PC-9 (cell line): Measurements from ENCODE around the gene SWI5. TPM values are rescaled to one million over a fixed set of nuclear protein-coding genes. Genes with fewer than 3 reads are reported as not detected.

ENCODE experiments used
- BruUV-seq: library from RNA; stranded (reverse); fragments of 400-500 nt; replicated peaks from 2 replicates; lab custom pipeline; 2021; lab: Mats Ljungman, UMichigan
- CTCF ChIA-PET: fragments of 300-600 bp; sonication (Branson Sonifier 250); formaldehyde crosslinking; loops from one replicate; lab custom pipeline; 2022; ENCODE audit warnings: antibody characterized with exemption; lab: Charles Lee
- POLR2A ChIA-PET: fragments of 300-600 bp; sonication (Branson Sonifier 250); formaldehyde crosslinking; loops from one replicate; lab custom pipeline; 2022; ENCODE audit warnings: antibody characterized with exemption; ENCODE audit not compliant: unreplicated experiment; lab: Charles Lee
- DNase-seq, 2 experiments: peaks; one replicate each; pipeline versions ENCODE4 v3.0.0 to v3.0.0-alpha.2; 2015 to 2022; ENCODE audit warnings: mixed read lengths in 1 of 2
- H2AFZ ChIP-seq: fragments of 200-600 bp; sonication (generic); 2 replicates; pipeline ENCODE4 v1.8.1; 2017; ENCODE audit warnings: antibody characterized with exemption
- H3F3A ChIP-seq: fragments of 200-600 bp; sonication (generic); 2 replicates; pipeline ENCODE4 v1.8.1; 2017; ENCODE audit warnings: antibody characterized with exemption, mild to moderate bottlenecking, low read depth; ENCODE audit not compliant: insufficient read depth
- H3K27ac ChIP-seq: fragments of 200-600 bp; sonication (generic); 2 replicates; pipeline ENCODE4 v1.6.1; 2016; ENCODE audit warnings: mixed run types
- H3K27me3 ChIP-seq: fragments of 200-600 bp; sonication (generic); 2 replicates; pipeline ENCODE4 v1.6.1; 2016; ENCODE audit warnings: low read depth, mixed run types; ENCODE audit not compliant: insufficient read depth
- H3K36me3 ChIP-seq: fragments of 200-600 bp; sonication (generic); 2 replicates; pipeline ENCODE4 v1.6.1; 2016; ENCODE audit warnings: low read depth, mixed run types
- H3K4me1 ChIP-seq: fragments of 200-600 bp; sonication (generic); replicated peaks from 2 replicates; pipeline ENCODE4 v1.6.1; 2016; ENCODE audit warnings: mixed run types; ENCODE audit not compliant: insufficient read depth
- H3K4me2 ChIP-seq: fragments of 200-600 bp; sonication (generic); 2 replicates; pipeline ENCODE4 v1.6.1; 2017; ENCODE audit warnings: mixed run types
- H3K4me3 ChIP-seq: fragments of 200-600 bp; sonication (generic); 2 replicates; pipeline ENCODE4 v1.6.1; 2016; ENCODE audit warnings: mixed run types
- H3K79me2 ChIP-seq: fragments of 200-600 bp; sonication (generic); 2 replicates; pipeline ENCODE4 v1.6.1; 2017; ENCODE audit warnings: low read depth, mixed run types
- H3K9me2 ChIP-seq: fragments of 200-600 bp; sonication (generic); 2 replicates; pipeline ENCODE4 v1.8.1; 2017; ENCODE audit warnings: mild to moderate bottlenecking; ENCODE audit not compliant: insufficient read depth
- H3K9me3 ChIP-seq: fragments of 200-600 bp; sonication (generic); 2 replicates; pipeline ENCODE4 v1.8.1; 2016; ENCODE audit warnings: low read depth; ENCODE audit not compliant: insufficient read depth
- H4K20me1 ChIP-seq: fragments of 200-600 bp; sonication (generic); 2 replicates; pipeline ENCODE4 v1.8.1; 2017; ENCODE audit not compliant: insufficient read depth
- EZH2 ChIP-seq: fragments of 200-600 bp; sonication (generic); IDR thresholded peaks from 2 replicates; pipeline ENCODE4 v1.8.0; 2017; ENCODE audit warnings: antibody characterized with exemption, low read depth
- intact Hi-C: fragments of 100-400 bp; cut with micrococcal nuclease; formaldehyde crosslinking; loops from one replicate; pipeline ENCODE4 v1.10.0; 2022; ENCODE audit not compliant: unreplicated experiment
- total RNA-seq: library from RNA; stranded (reverse); gene quantifications from 2 replicates; pipeline ENCODE4 v1.2.3, GENCODE V29; 2021
- TF ChIP-seq, protein P1 (sequence below): fragments of 200-600 bp; sonication (generic); conservative IDR thresholded peaks from 2 replicates; pipeline ENCODE4 v1.6.1; 2017; ENCODE audit warnings: mixed run types, antibody characterized with exemption, mild to moderate bottlenecking, moderate library complexity

Gene SWI5
- total RNA-seq, 1 experiment from 2014 or later: 86.0 TPM

DNA sequence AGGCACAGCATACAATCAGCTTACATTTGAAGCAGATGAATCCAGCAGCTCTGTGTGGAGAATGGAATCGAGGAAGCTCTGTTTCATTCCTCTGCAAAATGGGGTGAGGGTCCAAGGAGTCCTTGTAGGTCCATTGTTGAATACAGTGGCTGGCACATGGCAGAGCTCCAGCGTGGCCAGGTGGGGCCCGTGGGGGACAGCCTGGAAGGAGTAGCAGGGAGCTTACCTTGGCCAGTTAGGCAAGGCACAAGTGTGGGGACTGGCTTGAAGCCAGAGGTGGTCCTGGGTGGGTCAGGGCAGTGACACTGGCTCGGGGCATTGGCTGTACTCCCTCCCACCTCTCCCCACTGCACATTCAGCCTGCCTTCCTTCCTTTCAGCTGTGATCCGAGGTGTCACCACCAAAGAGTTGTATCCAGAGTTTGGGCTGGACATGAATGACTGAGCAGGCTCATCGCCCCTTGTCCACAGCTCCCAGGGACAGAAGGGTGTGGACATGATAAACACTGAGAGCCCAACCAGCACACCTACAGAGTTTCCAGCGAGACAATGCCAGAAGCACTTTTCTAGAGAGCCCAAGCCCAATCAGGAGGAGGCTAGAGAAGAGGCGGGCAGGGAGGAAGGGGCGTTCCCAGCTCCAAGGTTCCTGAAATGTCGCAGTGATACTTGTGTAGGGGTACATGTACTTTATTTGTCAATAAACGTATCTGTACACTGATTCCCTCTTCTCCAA is 12.4 kb downstream of the SWI5 start:
- Histone ChIP-seq H3K27me3 (no peaks in the 10 kb centered on the region), H3K9me2 (no peaks in the 10 kb centered on the region), H3K4me3 (no peak overlapping the region), H3K9me3 (no peaks in the 10 kb centered on the region), H3K4me2 (no peak overlapping the region), H3K27ac (no peak overlapping the region), H4K20me1 (no peaks in the 10 kb centered on the region), H2AFZ (no peak overlapping the region), H3K36me3 (no peaks in the 10 kb centered on the region), H3K4me1 (no peaks in the 10 kb centered on the region), H3F3A (0 out of 2 replicates have a peak, but pooled peaks cover 6% of the 10 kb centered on the region), H3K79me2 (no peaks in the 10 kb centered on the region)
- DNase-seq: no peak
- TF ChIP-seq, protein P1, sequence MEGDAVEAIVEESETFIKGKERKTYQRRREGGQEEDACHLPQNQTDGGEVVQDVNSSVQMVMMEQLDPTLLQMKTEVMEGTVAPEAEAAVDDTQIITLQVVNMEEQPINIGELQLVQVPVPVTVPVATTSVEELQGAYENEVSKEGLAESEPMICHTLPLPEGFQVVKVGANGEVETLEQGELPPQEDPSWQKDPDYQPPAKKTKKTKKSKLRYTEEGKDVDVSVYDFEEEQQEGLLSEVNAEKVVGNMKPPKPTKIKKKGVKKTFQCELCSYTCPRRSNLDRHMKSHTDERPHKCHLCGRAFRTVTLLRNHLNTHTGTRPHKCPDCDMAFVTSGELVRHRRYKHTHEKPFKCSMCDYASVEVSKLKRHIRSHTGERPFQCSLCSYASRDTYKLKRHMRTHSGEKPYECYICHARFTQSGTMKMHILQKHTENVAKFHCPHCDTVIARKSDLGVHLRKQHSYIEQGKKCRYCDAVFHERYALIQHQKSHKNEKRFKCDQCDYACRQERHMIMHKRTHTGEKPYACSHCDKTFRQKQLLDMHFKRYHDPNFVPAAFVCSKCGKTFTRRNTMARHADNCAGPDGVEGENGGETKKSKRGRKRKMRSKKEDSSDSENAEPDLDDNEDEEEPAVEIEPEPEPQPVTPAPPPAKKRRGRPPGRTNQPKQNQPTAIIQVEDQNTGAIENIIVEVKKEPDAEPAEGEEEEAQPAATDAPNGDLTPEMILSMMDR: no peak
- TF ChIP-seq EZH2: no peak
- intact Hi-C loops: no loop called here
- POLR2A ChIA-PET: interaction anchor here (0.7 kb wide), 1 partner anchor 93 kb away, joined by 3 read pairs; no protein-coding TSS in a partner anchor
- CTCF ChIA-PET: interaction anchor here (0.6 kb wide), 1 partner anchor 291 kb away, joined by 3 read pairs; no protein-coding TSS in a partner anchor
- BruUV-seq: no TSS peak

DNA sequence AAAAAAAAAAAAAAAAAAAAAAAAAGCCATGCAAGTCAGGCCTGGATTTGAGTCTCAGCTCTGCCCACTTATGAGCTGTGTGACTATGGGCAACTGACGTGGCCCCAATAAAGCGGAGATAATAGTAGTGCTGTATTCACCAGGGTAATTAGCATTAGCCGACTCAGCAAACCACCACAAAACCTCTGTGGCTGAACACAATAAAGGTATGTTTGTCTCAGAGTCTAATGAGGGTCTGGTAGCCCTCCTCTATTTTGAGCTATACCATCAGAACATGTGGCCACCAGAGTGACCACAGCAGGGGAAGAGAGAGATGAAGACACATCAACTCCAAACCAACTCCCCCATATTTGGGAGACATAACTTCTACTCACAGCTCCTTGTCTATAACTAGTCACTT is 15.9 kb downstream of the SWI5 start:
- Histone ChIP-seq H4K20me1 (no peaks in the 10 kb centered on the region), H3F3A (peaks cover 19% of the 10 kb centered on the region; the same call in 1 of the 2 replicates), H3K9me3 (no peaks in the 10 kb centered on the region), H2AFZ (no peak overlapping the region), H3K4me1 (peaks cover 20% of the 10 kb centered on the region), H3K27me3 (no peaks in the 10 kb centered on the region), H3K4me3 (no peak overlapping the region), H3K9me2 (no peaks in the 10 kb centered on the region), H3K79me2 (peaks cover 2% of the 10 kb centered on the region), H3K27ac (no peak overlapping the region), H3K36me3 (no peaks in the 10 kb centered on the region), H3K4me2 (no peak overlapping the region)
- POLR2A ChIA-PET: interaction anchor here (0.5 to 0.8 kb wide), 2 partner anchors 21 to 70 kb away, joined by 3 to 12 read pairs; no protein-coding TSS in a partner anchor
- CTCF ChIA-PET: interaction anchor here (0.6 to 0.9 kb wide), 2 partner anchors 49 to 135 kb away, joined by 3 read pairs; no protein-coding TSS in a partner anchor
- no peak for TF ChIP-seq EZH2
- TF ChIP-seq, protein P1: no peak
- intact Hi-C loops: no loop called here
- DNase-seq: no peak
- BruUV-seq: no TSS peak

DNA sequence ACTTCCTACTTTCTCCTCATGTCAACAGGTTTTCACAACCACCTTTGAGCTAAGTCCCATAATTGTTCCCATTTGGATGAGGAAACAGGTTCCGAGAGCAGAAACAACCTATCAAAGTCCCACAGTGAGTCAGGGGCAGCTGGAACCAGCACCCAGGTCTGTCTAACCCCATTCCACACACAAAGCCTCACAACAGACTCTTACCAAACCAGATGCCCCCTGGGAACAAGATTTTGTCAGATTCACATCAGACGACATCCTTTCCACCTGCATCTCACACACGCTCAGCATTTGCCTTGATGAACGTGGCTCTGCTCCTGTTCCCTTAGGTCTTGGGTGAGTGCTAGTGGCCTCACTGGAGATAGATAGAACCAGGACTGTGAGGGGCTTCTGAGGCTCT is 17.0 kb downstream of the SWI5 start:
- Histone ChIP-seq H3K9me2 (no peaks in the 10 kb centered on the region), H3K27me3 (no peaks in the 10 kb centered on the region), H3K27ac (no peak overlapping the region), H4K20me1 (no peaks in the 10 kb centered on the region), H3K4me3 (no peak overlapping the region), H3K4me1 (peaks cover 31% of the 10 kb centered on the region), H3K4me2 (no peak overlapping the region), H3K36me3 (no peaks in the 10 kb centered on the region), H2AFZ (no peak overlapping the region), H3K79me2 (peaks cover 6% of the 10 kb centered on the region), H3K9me3 (no peaks in the 10 kb centered on the region), H3F3A (peaks cover 30% of the 10 kb centered on the region; the same call in 1 of the 2 replicates)
- ChIA-PET CTCF (interaction anchor here (0.8 kb wide), 1 partner anchor 48 kb away, joined by 3 read pairs; no protein-coding TSS in a partner anchor), POLR2A (interaction anchor here (0.6 kb wide), 1 partner anchor 448 kb away, joined by 7 read pairs; no protein-coding TSS in a partner anchor)
- no TSS peak for BruUV-seq
- intact Hi-C loops: no loop called here
- DNase-seq: no peak
- TF ChIP-seq, protein P1: no peak
- TF ChIP-seq EZH2: no peak
